ENCODE measurements around the gene C4orf36.
"Not testable (repeated sequence)": the region's sequence is repeated elsewhere in the genome, so short reads cannot be mapped to it uniquely, and the experiment has no call there.

C4orf36 gene

GRCh38 chr4:86916392-86916791 is 24.2 kb upstream of the C4orf36 start:
- no peak for DNase-seq

- no peak for DNase-seq
These were observed 18.8 kb upstream of the C4orf36 start for GRCh38 chr4:86910820-86911684.

- DNase-seq: no peak
These were observed 18.1 kb upstream of the C4orf36 start for GRCh38 chr4:86910369-86910768.

GRCh38 chr4:86909546-86910295 is 17.5 kb upstream of the C4orf36 start:
- DNase-seq: no peak

- DNase-seq: no peak
These were observed 16.0 kb upstream of the C4orf36 start for GRCh38 chr4:86908251-86908657.

GRCh38 chr4:86901864-86902263 is 9.6 kb upstream of the C4orf36 start:
- DNase-seq: no peak

- no peak for DNase-seq
These were observed 6.3 kb upstream of the C4orf36 start for GRCh38 chr4:86898562-86898961.

GRCh38 chr4:86896596-86896995 is 4.4 kb upstream of the C4orf36 start:
- DNase-seq: no peak

GRCh38 chr4:86895692-86896488 is 3.7 kb upstream of the C4orf36 start:
- DNase-seq: peak; percentile 50

- no peak for DNase-seq
These were observed 2.2 kb upstream of the C4orf36 start for GRCh38 chr4:86894455-86894854.

- no peak for DNase-seq
These were observed 914 bp upstream of the C4orf36 start for GRCh38 chr4:86893136-86893535.

GRCh38 chr4:86892636-86892960 is 376 bp upstream of the C4orf36 start:
- DNase-seq: no peak

- DNase-seq: no peak
These were observed 1.4 kb downstream of the C4orf36 start for GRCh38 chr4:86890790-86891189.

GRCh38 chr4:86879641-86880040 is 12.6 kb downstream of the C4orf36 start:
- DNase-seq: no peak

- DNase-seq: no peak
These were observed 13.6 kb downstream of the C4orf36 start for GRCh38 chr4:86878640-86879039.

GRCh38 chr4:86876894-86877685 is 15.1 kb downstream of the C4orf36 start:
- DNase-seq: no peak

GRCh38 chr4:86875436-86875835 is 16.8 kb downstream of the C4orf36 start:
- not testable (repeated sequence) for DNase-seq

- no peak for DNase-seq
These were observed 20.1 kb downstream of the C4orf36 start for GRCh38 chr4:86872135-86872534.

GRCh38 chr4:86870442-86871069 is 21.7 kb downstream of the C4orf36 start:
- DNase-seq: no peak

GRCh38 chr4:86857341-86858052 is 34.7 kb downstream of the C4orf36 start:
- no peak for DNase-seq

- no peak for DNase-seq
These were observed 35.3 kb downstream of the C4orf36 start for GRCh38 chr4:86856896-86857295.

All from central memory CD4-positive, alpha-beta T cell (primary cell).